OCI-LY1 (cell line): ENCODE measurements around the gene GSX2.

Source experiments
- H2AFZ ChIP-seq: fragments of 200-600 bp; sonication (generic), shearing (Covaris generic); 2 replicates; pipeline ENCODE4 v1.6.0; 2014; ENCODE audit warnings: antibody characterized with exemption, mild to moderate bottlenecking, low read length
- H3F3A ChIP-seq: fragments of 200-600 bp; sonication (generic), shearing (Covaris generic); 2 replicates; pipeline ENCODE4 v1.6.0; 2014; ENCODE audit warnings: mild to moderate bottlenecking, antibody characterized with exemption, low read length, moderate library complexity; ENCODE audit not compliant: insufficient read depth
- H3K27ac ChIP-seq: fragments of 200-600 bp; sonication (generic); 2 replicates; pipeline ENCODE4 v1.5.1; 2014; ENCODE audit warnings: low read length, mixed run types, mild to moderate bottlenecking, low read depth; ENCODE audit not compliant: poor library complexity, severe bottlenecking
- H3K27me3 ChIP-seq: fragments of 200-600 bp; sonication (generic); 2 replicates; pipeline ENCODE4 v1.6.0; 2014; ENCODE audit warnings: antibody characterized with exemption, mild to moderate bottlenecking, low read length, moderate library complexity; ENCODE audit not compliant: insufficient read depth
- H3K36me3 ChIP-seq: fragments of 200-600 bp; sonication (generic); 2 replicates; pipeline ENCODE4 v1.6.1; 2014; ENCODE audit warnings: mild to moderate bottlenecking, antibody characterized with exemption, low read length, moderate library complexity, mixed read lengths; ENCODE audit not compliant: insufficient read depth
- H3K4me1 ChIP-seq: fragments of 200-600 bp; sonication (generic); 2 replicates; pipeline ENCODE4 v1.5.1; 2014; ENCODE audit warnings: mild to moderate bottlenecking, low read length, moderate library complexity; ENCODE audit not compliant: insufficient read depth, severe bottlenecking
- H3K4me2 ChIP-seq: fragments of 200-600 bp; sonication (generic), shearing (Covaris generic); 2 replicates; pipeline ENCODE4 v1.6.1; 2014; ENCODE audit warnings: low read length
- H3K4me3 ChIP-seq: fragments of 200-600 bp; sonication (generic); 2 replicates; pipeline ENCODE4 v1.5.1; 2014; ENCODE audit warnings: low read length, low read depth, mild to moderate bottlenecking, mixed read lengths; ENCODE audit not compliant: poor library complexity, severe bottlenecking
- H3K79me2 ChIP-seq: fragments of 200-600 bp; shearing (Covaris generic); 2 replicates; pipeline ENCODE4 v1.6.1; 2016; ENCODE audit warnings: mixed run types, low read length, mixed read lengths; ENCODE audit not compliant: insufficient read depth
- H3K9ac ChIP-seq: fragments of 200-600 bp; sonication (generic), shearing (Covaris generic); 2 replicates; pipeline ENCODE4 v1.6.1; 2014; ENCODE audit warnings: mild to moderate bottlenecking, low read length, mixed read lengths
- H3K9me2 ChIP-seq: fragments of 200-600 bp; sonication (generic), shearing (Covaris generic); 2 replicates; pipeline ENCODE4 v1.6.1; 2014; ENCODE audit warnings: low read depth, mild to moderate bottlenecking, low read length, mixed read lengths
- H3K9me3 ChIP-seq: fragments of 200-600 bp; shearing (Covaris generic); 2 replicates; pipeline ENCODE4 v1.6.1; 2014; ENCODE audit warnings: low read length, mixed read lengths
- H4K20me1 ChIP-seq: fragments of 200-600 bp; sonication (generic), shearing (Covaris generic); 2 replicates; pipeline ENCODE4 v1.6.0; 2016; ENCODE audit warnings: mild to moderate bottlenecking, low read length; ENCODE audit not compliant: insufficient read depth
- CTCF ChIP-seq: fragments of 200-600 bp; sonication (generic), shearing (Covaris generic); IDR thresholded peaks from 2 replicates; pipeline ENCODE4 v1.5.1; 2017; ENCODE audit warnings: mild to moderate bottlenecking, antibody characterized with exemption, low read length, moderate library complexity, mixed read lengths
- EZH2 ChIP-seq: fragments of 200-600 bp; sonication (generic), shearing (Covaris generic); IDR thresholded peaks from 2 replicates; pipeline ENCODE4 v1.8.0; 2017; ENCODE audit warnings: borderline replicate concordance, mixed run types, mild to moderate bottlenecking, antibody characterized with exemption, low read length, moderate library complexity, mixed read lengths

The GSX2 gene

GRCh38 chr4:54101190-54102041, 1.5 kb downstream of the GSX2 start:
- H3K27ac ChIP-seq: no peak overlapping the region
- H3K4me1 ChIP-seq: peaks cover 8% of the 10 kb centered on the region
- no peaks in the 10 kb centered on the region for H4K20me1 ChIP-seq
- H3K4me3 ChIP-seq: no peak overlapping the region
- H3K9me3 ChIP-seq: no peaks in the 10 kb centered on the region
- no peaks in the 10 kb centered on the region for H3K9me2 ChIP-seq
- TF ChIP-seq CTCF: no peak
- no peak for TF ChIP-seq EZH2
- no peak overlapping the region for H3K9ac ChIP-seq
- H3K36me3 ChIP-seq: no peaks in the 10 kb centered on the region
- no peaks in the 10 kb centered on the region for H3K79me2 ChIP-seq
- no peak overlapping the region; the same call in 1 of the 2 replicates for H3K4me2 ChIP-seq
- H3K27me3 ChIP-seq: no peaks in the 10 kb centered on the region
- H2AFZ ChIP-seq: no peak overlapping the region
- H3F3A ChIP-seq: no peaks in the 10 kb centered on the region

GRCh38 chr4:54102531-54103106, 2.7 kb downstream of the GSX2 start:
- Histone ChIP-seq H3K36me3 (no peaks in the 10 kb centered on the region), H2AFZ (no peak overlapping the region), H3K79me2 (no peaks in the 10 kb centered on the region), H3F3A (no peaks in the 10 kb centered on the region), H3K9me2 (no peaks in the 10 kb centered on the region), H3K9me3 (no peaks in the 10 kb centered on the region), H3K4me2 (no peak overlapping the region), H3K9ac (no peak overlapping the region), H4K20me1 (no peaks in the 10 kb centered on the region), H3K27ac (no peak overlapping the region), H3K4me1 (peaks cover 8% of the 10 kb centered on the region), H3K4me3 (no peak overlapping the region), H3K27me3 (no peaks in the 10 kb centered on the region)
- no peak for TF ChIP-seq EZH2
- no peak for TF ChIP-seq CTCF

- Histone ChIP-seq H3K79me2 (no peaks in the 10 kb centered on the region), H3K36me3 (no peaks in the 10 kb centered on the region), H4K20me1 (no peaks in the 10 kb centered on the region), H3K4me1 (peaks cover 8% of the 10 kb centered on the region), H3K9ac (no peak overlapping the region), H3K4me3 (no peak overlapping the region), H3K9me2 (no peaks in the 10 kb centered on the region), H2AFZ (no peak overlapping the region), H3K4me2 (no peak overlapping the region), H3K27ac (no peak overlapping the region), H3K9me3 (no peaks in the 10 kb centered on the region), H3K27me3 (no peaks in the 10 kb centered on the region), H3F3A (no peaks in the 10 kb centered on the region)
- no peak for TF ChIP-seq CTCF
- no peak for TF ChIP-seq EZH2
These were observed 3.2 kb downstream of the GSX2 start for GRCh38 chr4:54103190-54103574.
